Keratinocyte (primary cell): ENCODE data around the gene F12. TPM values are rescaled to one million over a fixed set of nuclear protein-coding genes. Genes with fewer than 3 reads are reported as not detected.
A peak's percentile ranks its signal among the peaks of the same experiment; 100 is the strongest.

Experiments
- DNase-seq: peaks from one replicate; pipeline ENCODE4 v3.0.0-alpha.2; 2011; ENCODE audit warnings: low read depth, missing footprints, low spot score
- FAIRE-seq: peaks from 2 replicates; lab custom pipeline; 2011; peaks lifted over from hg19 to GRCh38; lab: Jason Lieb, UNC
- H2AFZ ChIP-seq: 2 replicates; pipeline ENCODE4 v1.6.0; 2012; ENCODE audit warnings: low read length, control low read depth, inconsistent platforms; ENCODE audit not compliant: control insufficient read depth
- H3K27ac ChIP-seq: 2 replicates; pipeline ENCODE4 v1.5.1; 2011; ENCODE audit warnings: low read length; ENCODE audit not compliant: control insufficient read depth, insufficient read depth
- H3K27me3 ChIP-seq: 3 replicates; pipeline ENCODE4 v1.6.0; 2011; ENCODE audit warnings: low read length; ENCODE audit not compliant: control insufficient read depth, insufficient read depth; ENCODE audit errors: extremely low read depth
- H3K36me3 ChIP-seq, 2 experiments: 2 replicates in 1 of 2; 3 replicates in 1 of 2; pipeline ENCODE4 v1.5.1; 2011; ENCODE audit warnings: low read length in 2 of 2, mild to moderate bottlenecking in 1 of 2; ENCODE audit not compliant: control insufficient read depth in 2 of 2, insufficient read depth in 2 of 2; ENCODE audit errors: extremely low read depth in 1 of 2
- H3K4me1 ChIP-seq: 3 replicates; pipeline ENCODE4 v1.5.1; 2011; ENCODE audit warnings: low read length; ENCODE audit not compliant: control insufficient read depth, insufficient read depth; ENCODE audit errors: extremely low read depth
- H3K4me2 ChIP-seq: 3 replicates; pipeline ENCODE4 v1.6.0; 2011; ENCODE audit warnings: low read depth, low read length; ENCODE audit not compliant: control insufficient read depth, insufficient read depth; ENCODE audit errors: extremely low read depth
- H3K4me3 ChIP-seq, 3 experiments: fragments of 200-600 bp in 1 of 3; sonication (generic) in 1 of 3; 2 replicates in 2 of 3; 3 replicates in 1 of 3; pipeline ENCODE4 v1.5.1; 2011 to 2016; ENCODE audit warnings: low read length in 3 of 3, mild to moderate bottlenecking in 3 of 3, control low read depth in 2 of 3, inconsistent platforms in 1 of 3, low read depth in 1 of 3, mixed read lengths in 1 of 3, mixed run types in 1 of 3, moderate library complexity in 1 of 3; ENCODE audit not compliant: control insufficient read depth in 2 of 3, insufficient read depth in 2 of 3; ENCODE audit errors: extremely low read depth in 1 of 3
- H3K79me2 ChIP-seq: 2 replicates; pipeline ENCODE4 v1.6.0; 2012; ENCODE audit warnings: low read length; ENCODE audit not compliant: control insufficient read depth, insufficient read depth
- H3K9ac ChIP-seq: 3 replicates; pipeline ENCODE4 v1.6.0; 2011; ENCODE audit warnings: low read length; ENCODE audit not compliant: control insufficient read depth, insufficient read depth; ENCODE audit errors: extremely low read depth
- H3K9me1 ChIP-seq: 3 replicates; pipeline ENCODE4 v1.6.0; 2011; ENCODE audit warnings: low read length; ENCODE audit not compliant: control insufficient read depth, insufficient read depth; ENCODE audit errors: extremely low read depth
- H3K9me3 ChIP-seq: 2 replicates; pipeline ENCODE4 v1.5.1; 2012; ENCODE audit warnings: low read depth, low read length; ENCODE audit not compliant: control insufficient read depth
- H4K20me1 ChIP-seq: 3 replicates; pipeline ENCODE4 v1.6.0; 2011; ENCODE audit warnings: low read length; ENCODE audit not compliant: control insufficient read depth, insufficient read depth; ENCODE audit errors: extremely low read depth
- CTCF ChIP-seq, 3 experiments: IDR thresholded peaks in 1 of 3; conservative IDR thresholded peaks in 1 of 3; optimal IDR thresholded peaks in 1 of 3; 2 replicates in 2 of 3; 3 replicates in 1 of 3; pipeline versions ENCODE3 to v1.5.1; 2011; ENCODE audit warnings: low read length in 3 of 3, mild to moderate bottlenecking in 3 of 3, moderate library complexity in 2 of 3, control low read depth in 1 of 3, inconsistent platforms in 1 of 3; ENCODE audit not compliant: insufficient read depth in 2 of 3; ENCODE audit errors: extremely low read depth in 1 of 3
- EZH2 ChIP-seq: IDR thresholded peaks from one replicate; pipeline ENCODE4 v1.6.1; 2012; ENCODE audit warnings: inconsistent platforms, mild to moderate bottlenecking, low read length, moderate library complexity
- dilution Hi-C: fragments of 300-500 bp; cut with MboI; formaldehyde crosslinking; loops from one replicate; pipeline ENCODE4 v1.7.0; 2020; ENCODE audit warnings: low sequenced_read_pairs; ENCODE audit not compliant: extremely low pct_ligation_motif_present
- polyA plus RNA-seq, 5 experiments: library from polyadenylated mRNA; depleted of rRNA in 3 of 5; stranded (reverse) in 3 of 5; stranded (forward) in 1 of 5; unstranded in 1 of 5; fragments of >200 nt; gene quantifications; 1 replicate in 1 of 5; 2 replicates in 3 of 5; 3 replicates in 1 of 5; pipeline versions ENCODE4 v1.2.1 to v1.2.3, GENCODE V29; 2011 to 2012; ENCODE audit warnings: missing spikeins in 2 of 5, low read depth in 1 of 5, low replicate concordance in 1 of 5

Gene F12
- polyA plus RNA-seq, 1 donor (not counting 4 experiments of a cell fraction or from before 2014, with no cell fraction given): 7.7 TPM

- no peak for DNase-seq
Observed at GRCh38 chr5:177368869-177369644, 40.3 kb downstream of the F12 start.

GRCh38 chr5:177367981-177368868 is 41.1 kb downstream of the F12 start:
- dilution Hi-C loops: no loop called here
- peak overlapping the region; percentile 37 for H2AFZ ChIP-seq
- peak overlapping the region; percentile 63 for H3K4me2 ChIP-seq
- FAIRE-seq (peak; percentile 91), DNase-seq (no peak)
- H3K79me2 ChIP-seq: no peaks in the 10 kb centered on the region
- no peaks in the 10 kb centered on the region for H3K9me3 ChIP-seq
- H3K9me1 ChIP-seq: no peaks in the 10 kb centered on the region
- TF ChIP-seq CTCF (optimal IDR thresholded peaks at IDR 0.05 in 1 of 3, IDR thresholded peaks at IDR 0.05 in 1 of 3, conservative IDR thresholded peaks at IDR 0.05 in 1 of 3; ENCODE audit: extremely low read depth in 1 of 3, insufficient read depth in 2 of 3, low read length in 3 of 3) (no peak), EZH2 (no peak)
- H3K4me1 ChIP-seq: peaks cover 47% of the 10 kb centered on the region
- H3K27me3 ChIP-seq: no peaks in the 10 kb centered on the region
- H3K36me3 ChIP-seq: peaks cover 0 to 19% of the 10 kb centered on the region in 2 experiments
- H4K20me1 ChIP-seq: no peaks in the 10 kb centered on the region
- H3K9ac ChIP-seq: peak overlapping the region; percentile 31
- H3K27ac ChIP-seq: peak overlapping the region; percentile 46
- H3K4me3 ChIP-seq: peak overlapping the region in 1 of 3 experiments; percentile 20

More at GRCh38 chr5:177368869-177369644, 40.3 kb downstream of the F12 start:
- H3K4me3 ChIP-seq: peak overlapping the region in 1 of 3 experiments; percentile 12
- no peaks in the 10 kb centered on the region for H4K20me1 ChIP-seq
- no peaks in the 10 kb centered on the region for H3K9me3 ChIP-seq
- no peaks in the 10 kb centered on the region for H3K79me2 ChIP-seq
- TF ChIP-seq CTCF (optimal IDR thresholded peaks at IDR 0.05 in 1 of 3, IDR thresholded peaks at IDR 0.05 in 1 of 3, conservative IDR thresholded peaks at IDR 0.05 in 1 of 3; ENCODE audit: extremely low read depth in 1 of 3, insufficient read depth in 2 of 3, low read length in 3 of 3): peak in 2 of 3 experiments; percentile 85 to 87
- no peak for TF ChIP-seq EZH2
- H3K4me2 ChIP-seq: peak overlapping the region; percentile 63
- peaks cover 0 to 19% of the 10 kb centered on the region in 2 experiments for H3K36me3 ChIP-seq
- H3K4me1 ChIP-seq: peaks cover 47% of the 10 kb centered on the region
- no peak for FAIRE-seq
- H3K27ac ChIP-seq: peak overlapping the region; percentile 46
- H3K9me1 ChIP-seq: no peaks in the 10 kb centered on the region
- peak overlapping the region; percentile 30 for H3K9ac ChIP-seq
- H3K27me3 ChIP-seq: no peaks in the 10 kb centered on the region
- dilution Hi-C loops: no loop called here
- H2AFZ ChIP-seq: peak overlapping the region; percentile 37
